H7 (cell line): ENCODE data around the gene OVOL2. TPM values are rescaled to one million over a fixed set of nuclear protein-coding genes. Genes with fewer than 3 reads are reported as not detected.
"Not testable (repeated sequence)": the region's sequence is repeated elsewhere in the genome, so short reads cannot be mapped to it uniquely, and the experiment has no call there.

ENCODE experiments used
- DNase-seq: peaks from one replicate; pipeline ENCODE4 v3.0.0; 2012
- H3K27me3 ChIP-seq: 2 replicates; pipeline ENCODE4 v1.6.0; 2011; ENCODE audit warnings: mild to moderate bottlenecking, low read length; ENCODE audit not compliant: control insufficient read depth, insufficient read depth
- H3K36me3 ChIP-seq: replicated peaks from 2 replicates; pipeline ENCODE4 v1.5.1; 2011; ENCODE audit warnings: low read length; ENCODE audit not compliant: control insufficient read depth, insufficient read depth
- H3K4me3 ChIP-seq: 2 replicates; pipeline ENCODE4 v1.5.1; 2011; ENCODE audit warnings: low read depth, mild to moderate bottlenecking, control low read depth, low read length, moderate library complexity; ENCODE audit not compliant: insufficient read depth
- total RNA-seq: library from RNA; depleted of rRNA; stranded (reverse); fragments of >200 nt; shearing (Covaris generic); gene quantifications from 2 replicates; pipeline ENCODE4 v1.2.3, GENCODE V29; 2014; rRNA removed

The OVOL2 gene
- total RNA-seq: 3.3 and 7.8 TPM in 2 replicates

DNA sequence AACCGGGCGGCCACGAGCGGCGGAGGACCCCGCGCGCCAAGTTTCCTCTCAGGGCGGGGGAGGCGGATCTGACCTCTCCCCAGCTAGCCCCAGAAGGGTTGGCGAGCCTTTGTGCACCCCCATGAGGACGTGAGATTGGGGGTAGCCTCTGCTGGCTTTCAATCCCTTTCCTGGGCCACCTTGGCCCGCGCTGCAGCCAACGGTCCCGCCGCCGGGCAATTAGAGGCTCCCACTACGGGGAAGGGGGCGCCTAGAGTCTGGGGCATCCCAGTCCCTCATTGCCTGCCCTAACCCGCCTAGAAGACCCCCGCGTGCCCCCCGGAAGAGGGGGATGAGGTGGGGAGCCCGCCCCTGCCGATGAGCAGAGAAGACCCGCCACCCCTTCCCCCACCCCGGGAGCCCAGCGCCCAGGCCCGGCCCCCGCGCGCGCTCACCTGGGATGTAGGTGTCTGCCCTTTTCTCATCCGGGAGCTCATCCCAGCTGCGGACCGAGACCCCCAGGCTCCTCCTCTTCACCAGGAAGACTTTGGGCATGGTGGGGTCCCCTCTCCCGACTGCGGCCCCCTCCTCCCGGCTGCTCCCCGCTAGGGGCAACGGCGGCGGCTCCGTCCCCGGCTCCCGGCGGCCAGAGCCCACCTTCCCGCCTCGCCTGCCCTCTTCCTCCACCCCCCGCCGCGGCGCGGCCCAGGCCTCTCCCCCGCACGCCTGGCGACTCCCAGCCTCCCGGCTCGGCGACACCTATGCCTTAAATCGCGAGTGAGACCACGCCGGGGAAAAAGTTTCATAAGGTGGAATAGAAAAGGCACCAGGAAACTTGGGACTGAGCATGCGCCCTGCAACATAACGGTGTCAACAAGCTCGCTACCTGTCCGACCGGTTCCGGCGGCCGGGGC is at the start of gene OVOL2:
OVOL2 (minus strand) TSS at position 816 of the 893 bp plus-strand sequence; CDS start at position 534, 282 bp downstream.
- Histone ChIP-seq H3K27me3 (peaks cover 52% of the 10 kb centered on the region), H3K36me3 (no peaks in the 10 kb centered on the region)

DNA sequence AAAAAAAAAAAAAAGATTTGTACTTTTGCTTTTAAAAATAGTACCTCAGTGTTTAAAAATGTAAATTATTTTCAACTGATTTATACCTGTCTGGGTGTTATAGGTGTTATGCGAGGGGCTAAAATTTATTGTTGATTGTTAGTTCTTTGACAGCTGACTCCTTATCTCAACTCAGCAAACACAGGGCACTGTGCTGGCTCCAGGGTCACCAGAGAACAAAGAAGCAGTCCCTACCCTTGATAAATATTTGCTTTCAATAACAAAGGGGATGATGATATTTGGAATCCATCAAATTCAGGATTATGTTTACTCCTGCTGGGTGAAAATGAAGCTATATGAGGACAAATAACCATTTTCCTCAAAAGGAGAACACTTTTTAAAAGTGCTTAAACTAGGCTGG is 45.8 kb upstream of the OVOL2 start:
- no peaks in the 10 kb centered on the region; the same call in 1 of the 2 replicates for H3K27me3 ChIP-seq
- DNase-seq: no peak
- H3K4me3 ChIP-seq: no peak overlapping the region
- H3K36me3 ChIP-seq: no peaks in the 10 kb centered on the region

More for the DNA sequence above, at the start of gene OVOL2:
- peak; percentile 88 for DNase-seq
- H3K4me3 ChIP-seq: peak within 1 kb of the TSS; percentile 67

DNA sequence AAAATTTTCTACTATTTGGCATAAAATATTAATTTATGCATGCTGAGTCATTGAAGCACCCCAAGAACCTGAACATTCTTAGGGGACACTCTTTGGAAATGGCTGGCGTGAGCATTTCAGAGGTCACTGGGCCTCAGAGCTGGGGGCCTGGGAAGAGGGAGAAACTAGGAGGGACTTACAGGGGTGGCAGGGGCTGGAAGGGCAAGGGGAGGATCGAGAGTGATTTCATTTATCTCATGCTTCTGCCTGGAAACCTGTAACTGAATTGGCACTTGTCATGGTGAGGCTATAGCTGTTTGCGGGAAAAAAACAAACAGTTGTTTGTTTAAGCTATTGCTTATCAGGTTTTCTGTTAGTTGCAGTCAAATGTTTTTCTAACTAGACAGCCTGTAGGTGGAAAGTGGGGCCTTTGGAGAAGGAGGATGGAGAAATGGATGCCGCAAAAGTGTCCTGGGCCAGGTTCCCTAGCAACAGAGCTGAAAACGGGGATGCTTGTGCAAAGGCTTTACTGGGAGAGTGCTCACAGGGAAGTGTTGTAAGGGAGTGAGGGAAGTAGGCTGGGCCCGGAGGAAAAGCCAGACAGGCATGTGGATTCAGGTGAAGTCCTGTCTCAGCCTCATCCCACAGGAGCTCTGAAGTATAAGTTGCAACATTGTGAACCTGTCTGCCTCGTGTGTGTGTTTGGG is 43.6 kb upstream of the OVOL2 start:
- DNase-seq: peak; percentile 36
- Histone ChIP-seq H3K4me3 (no peak overlapping the region), H3K27me3 (no peaks in the 10 kb centered on the region; the same call in 1 of the 2 replicates), H3K36me3 (no peaks in the 10 kb centered on the region)

DNA sequence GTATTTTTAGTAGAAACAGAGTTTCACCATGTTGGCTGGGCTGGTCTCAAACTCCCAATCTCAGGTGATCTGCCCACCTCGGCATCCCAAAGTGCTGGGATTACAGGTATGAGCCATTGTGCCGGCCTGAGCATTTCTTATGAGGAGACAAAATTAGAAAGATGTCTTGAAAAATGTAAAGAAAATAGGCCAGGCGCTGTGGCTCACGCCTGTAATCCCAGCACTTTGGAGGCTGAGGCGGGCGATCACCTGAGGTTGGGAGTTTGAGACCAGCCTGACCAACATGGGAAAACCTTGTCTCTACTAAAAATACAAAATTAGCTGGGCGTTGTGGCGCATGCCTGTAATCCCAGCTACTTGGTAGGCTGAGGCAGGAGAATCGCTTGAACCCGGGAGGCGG is 42.9 kb upstream of the OVOL2 start:
- not testable (repeated sequence) for H3K4me3 ChIP-seq, H3K27me3 ChIP-seq, H3K36me3 ChIP-seq, DNase-seq

DNA sequence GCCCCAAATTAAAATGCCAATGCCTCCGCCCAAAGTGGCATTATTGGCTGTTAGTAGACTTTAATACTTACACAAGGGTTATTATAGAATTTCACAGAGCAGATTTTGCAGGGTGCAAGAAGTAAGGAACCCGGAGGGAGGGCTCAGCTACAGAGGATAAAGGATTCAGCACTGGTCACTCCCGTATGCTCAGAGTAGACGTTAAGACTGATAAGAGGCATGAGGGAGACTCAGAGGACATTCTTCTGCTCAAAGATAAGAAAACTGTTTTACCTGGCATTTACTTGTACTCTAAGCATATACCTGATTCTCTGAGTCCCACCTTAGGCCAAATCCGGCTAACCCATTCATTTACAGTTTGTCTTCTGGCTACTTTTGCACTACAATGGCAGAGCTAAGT is 36.5 kb upstream of the OVOL2 start:
- no peaks in the 10 kb centered on the region for H3K27me3 ChIP-seq
- no peak for DNase-seq
- no peak overlapping the region for H3K4me3 ChIP-seq
- H3K36me3 ChIP-seq: no peaks in the 10 kb centered on the region

DNA sequence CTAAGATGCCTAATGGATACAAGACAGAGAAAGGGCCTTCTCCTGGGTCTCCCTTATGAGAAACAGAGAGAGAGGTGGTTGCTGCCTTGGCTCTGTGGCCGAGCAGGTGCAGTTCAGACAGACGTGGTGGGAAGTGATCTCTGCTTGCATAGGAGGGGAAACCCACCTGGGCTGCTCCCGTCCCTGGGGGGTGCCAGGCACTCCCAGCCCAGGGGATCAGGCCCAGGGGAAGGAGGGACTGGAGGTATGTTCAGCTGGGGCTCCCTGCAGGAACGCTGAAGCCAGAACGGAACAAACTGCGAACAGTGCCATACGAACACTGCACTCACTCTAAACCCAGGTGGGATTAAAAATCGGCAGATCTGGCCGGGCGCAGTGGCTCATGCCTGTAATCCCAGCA is 35.7 kb upstream of the OVOL2 start:
- no peaks in the 10 kb centered on the region for H3K36me3 ChIP-seq
- H3K27me3 ChIP-seq: no peaks in the 10 kb centered on the region
- H3K4me3 ChIP-seq: no peak overlapping the region
- DNase-seq: no peak

DNA sequence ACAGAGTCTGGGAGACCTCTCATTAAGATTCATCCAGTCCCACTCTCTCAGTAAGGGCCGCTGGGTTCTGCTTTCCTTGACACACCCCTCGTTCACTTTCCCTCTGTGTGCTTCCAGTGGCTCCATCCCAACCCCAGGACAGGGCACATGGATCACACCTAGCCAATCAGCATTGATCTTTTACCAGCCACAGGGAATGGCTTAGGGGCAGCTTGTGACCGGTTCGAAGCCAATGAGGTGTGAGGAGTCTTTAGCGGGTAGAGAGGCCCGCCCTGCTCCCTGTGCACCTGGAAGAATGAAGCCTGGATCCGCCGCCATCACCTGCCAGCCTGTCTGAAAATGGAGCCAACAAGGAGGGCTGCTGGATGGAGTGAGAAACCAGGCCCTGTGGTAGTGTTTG is 35.2 kb upstream of the OVOL2 start:
- H3K27me3 ChIP-seq: no peaks in the 10 kb centered on the region
- no peak overlapping the region for H3K4me3 ChIP-seq
- no peaks in the 10 kb centered on the region for H3K36me3 ChIP-seq
- DNase-seq: peak; percentile 47

DNA sequence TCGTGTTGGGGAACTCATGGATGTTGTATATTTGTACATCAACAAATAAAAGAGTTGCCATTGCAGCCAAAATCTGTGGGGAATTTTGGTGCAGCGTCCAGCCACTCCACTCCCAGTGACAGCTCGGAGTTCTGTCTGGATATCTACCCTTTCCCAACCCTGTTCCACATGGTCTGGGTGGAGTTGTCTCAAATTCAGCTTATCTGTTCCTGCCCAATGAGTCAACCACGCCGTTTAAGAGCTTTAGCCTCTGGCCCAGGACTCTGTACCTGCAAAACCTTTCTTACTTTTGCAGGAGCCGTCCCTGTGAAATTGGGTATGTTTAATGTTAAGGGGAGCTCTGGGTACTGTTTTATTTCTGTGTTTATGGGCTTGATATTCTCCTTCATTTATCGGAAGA is 33.9 kb upstream of the OVOL2 start:
- no peaks in the 10 kb centered on the region for H3K36me3 ChIP-seq

DNA sequence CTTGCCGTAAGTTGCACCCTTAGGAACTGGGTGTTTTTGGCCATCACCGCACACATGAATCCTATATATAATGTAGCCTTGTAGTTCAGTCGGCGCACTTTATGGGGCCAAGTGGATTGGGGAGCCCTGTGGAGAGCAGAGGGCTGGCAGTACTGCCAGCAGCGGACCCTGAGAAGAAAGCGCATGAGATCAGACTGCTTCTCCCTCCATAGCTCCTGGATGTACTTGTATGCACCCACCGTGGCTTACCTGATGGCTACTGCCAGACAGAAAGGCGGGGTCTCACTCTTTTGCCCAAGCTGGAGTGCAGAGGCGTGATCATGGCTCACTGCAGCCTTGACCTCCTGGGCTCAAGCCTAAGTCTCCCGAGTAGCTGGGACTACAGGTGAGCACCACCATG is 32.8 kb upstream of the OVOL2 start:
- no peak for DNase-seq
- Histone ChIP-seq H3K27me3 (no peaks in the 10 kb centered on the region), H3K36me3 (no peaks in the 10 kb centered on the region), H3K4me3 (no peak overlapping the region)

More for the DNA sequence above, 33.9 kb upstream of the OVOL2 start:
- DNase-seq: no peak
- H3K27me3 ChIP-seq: no peaks in the 10 kb centered on the region
- H3K4me3 ChIP-seq: no peak overlapping the region

DNA sequence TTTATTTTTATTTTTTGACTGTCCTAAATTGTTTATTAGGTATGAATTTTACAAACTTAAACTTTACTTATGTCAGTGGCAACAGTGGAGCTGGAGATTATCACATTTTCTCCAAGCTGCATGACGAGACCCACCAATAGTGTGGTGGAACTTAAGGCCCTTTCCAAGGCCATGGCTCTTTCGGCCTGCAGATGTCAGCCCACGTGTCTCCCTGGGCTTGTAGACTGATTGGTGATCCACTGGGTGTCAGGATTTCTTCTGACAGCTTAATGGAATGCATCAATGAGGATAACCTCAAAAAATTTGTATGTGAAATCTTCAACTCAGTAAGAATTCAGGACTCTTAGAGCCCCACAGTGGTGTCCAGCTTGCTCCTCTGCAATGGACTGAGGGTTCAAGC is 32.3 kb upstream of the OVOL2 start:
- DNase-seq: no peak
- H3K36me3 ChIP-seq: no peaks in the 10 kb centered on the region
- H3K27me3 ChIP-seq: no peaks in the 10 kb centered on the region
- H3K4me3 ChIP-seq: no peak overlapping the region

DNA sequence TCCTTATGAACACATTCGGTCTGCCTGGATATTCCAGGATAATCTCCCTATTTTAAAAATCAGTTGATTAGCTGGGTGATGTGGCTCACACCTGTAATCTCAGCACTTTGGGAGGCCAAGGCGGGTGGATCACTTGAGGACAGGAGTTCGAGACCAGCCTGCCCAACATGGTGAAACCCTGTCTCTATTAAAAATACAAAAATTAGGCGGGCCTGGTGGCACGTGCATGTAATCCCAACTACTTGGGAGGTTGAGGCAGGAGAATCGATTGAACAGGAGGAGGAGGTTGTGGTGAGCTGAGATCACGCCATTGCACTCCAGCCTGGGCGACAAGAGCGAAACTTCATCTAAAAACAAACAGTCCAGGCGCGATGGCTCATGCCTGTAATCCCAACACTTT is 31.1 kb upstream of the OVOL2 start:
- not testable (repeated sequence) for H3K27me3 ChIP-seq, H3K4me3 ChIP-seq, DNase-seq, H3K36me3 ChIP-seq

DNA sequence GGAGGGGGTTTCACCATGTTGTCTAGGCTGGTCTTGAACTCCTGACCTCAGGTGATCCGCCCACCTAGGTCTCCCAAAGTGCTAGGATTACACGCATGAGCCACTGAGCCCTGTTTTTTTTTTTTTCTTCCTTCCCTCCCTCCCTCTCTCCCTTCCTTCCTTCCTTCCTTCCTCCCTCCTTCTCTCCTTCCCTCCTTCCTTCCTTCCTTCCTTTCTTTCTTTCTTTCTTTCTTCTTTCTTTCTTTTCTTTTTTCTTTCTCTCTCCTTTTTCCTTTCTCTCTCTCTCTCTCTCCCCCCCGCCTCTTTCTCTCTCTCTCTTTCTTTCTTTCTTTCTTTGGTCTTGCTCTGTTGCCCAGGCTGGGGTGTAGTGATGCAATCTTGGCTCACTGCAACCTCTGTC is 30.6 kb upstream of the OVOL2 start:
- not testable (repeated sequence) for DNase-seq, H3K4me3 ChIP-seq, H3K36me3 ChIP-seq, H3K27me3 ChIP-seq

DNA sequence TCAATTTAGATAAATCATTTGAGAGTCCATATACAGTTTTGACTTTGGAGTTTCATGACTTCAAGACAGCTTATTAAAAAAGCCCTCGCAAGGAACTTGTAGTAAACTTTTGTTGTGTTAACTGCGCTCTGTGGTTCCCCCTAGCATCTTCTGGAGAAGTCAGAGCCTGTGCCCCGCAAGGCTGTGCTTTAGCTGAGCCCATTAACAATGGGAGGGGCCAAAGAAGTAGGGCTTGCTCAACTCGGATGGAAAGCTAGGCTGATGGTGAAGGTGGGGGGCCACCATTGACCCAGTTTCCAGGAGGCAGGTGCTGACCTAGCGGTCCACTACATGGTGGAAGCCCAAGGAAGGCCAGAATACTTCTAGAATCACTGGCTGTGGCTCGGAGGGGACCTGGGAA is 29.3 kb upstream of the OVOL2 start:
- H3K27me3 ChIP-seq: no peaks in the 10 kb centered on the region
- H3K36me3 ChIP-seq: no peaks in the 10 kb centered on the region
- H3K4me3 ChIP-seq: no peak overlapping the region
- DNase-seq: peak; percentile 66

DNA sequence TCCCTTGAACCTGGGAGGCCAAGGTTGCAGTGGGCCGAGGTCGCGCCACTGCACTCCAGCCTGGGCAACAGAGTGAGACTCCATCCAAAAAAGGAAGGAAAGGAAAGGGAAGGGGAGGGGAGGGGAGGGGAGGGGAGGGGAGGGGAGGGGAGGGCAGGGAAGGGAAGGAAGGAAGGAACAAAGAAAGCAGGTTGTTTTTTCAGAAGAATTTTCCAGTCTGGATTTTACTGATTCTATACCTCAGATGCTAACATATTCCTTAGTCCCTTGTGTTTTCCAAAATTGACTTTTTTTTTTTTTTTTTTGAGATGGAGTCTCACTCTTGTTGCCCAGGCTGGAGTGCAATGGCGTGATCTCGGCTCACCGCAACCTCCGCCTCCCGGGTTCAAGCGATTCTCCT is 23.1 kb upstream of the OVOL2 start:
- H3K4me3 ChIP-seq, H3K36me3 ChIP-seq, H3K27me3 ChIP-seq, DNase-seq: not testable (repeated sequence)

DNA sequence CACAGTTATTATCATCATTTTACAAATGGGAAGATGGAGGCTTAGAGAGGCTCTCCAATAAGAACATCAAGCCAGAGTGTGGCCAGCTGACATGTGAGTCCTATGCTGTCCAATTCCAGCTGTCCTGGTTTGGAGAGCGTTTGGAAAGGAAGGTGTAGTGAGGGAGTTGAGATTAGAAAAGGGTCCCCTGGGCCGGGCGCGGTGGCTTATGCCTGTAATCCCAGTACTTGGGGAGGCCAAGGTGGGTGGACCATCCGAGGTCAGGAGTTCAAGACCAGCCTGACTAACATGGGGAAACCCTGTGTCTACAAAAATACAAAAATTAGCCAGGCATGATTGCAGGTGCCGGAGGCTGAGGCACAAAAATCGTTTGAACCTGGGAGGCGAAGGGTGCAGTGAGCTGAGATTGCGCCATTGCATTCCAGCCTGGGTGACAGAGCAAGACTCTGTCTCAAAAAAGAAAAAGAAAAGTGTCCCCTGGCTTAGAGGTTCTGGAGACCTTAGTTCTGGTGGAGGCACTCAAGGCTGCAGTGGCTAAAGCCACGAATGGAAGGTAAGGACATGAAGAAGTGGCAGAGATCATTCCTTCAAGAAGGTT is 22.1 kb upstream of the OVOL2 start:
- no peaks in the 10 kb centered on the region for H3K27me3 ChIP-seq
- no peak overlapping the region for H3K4me3 ChIP-seq
- H3K36me3 ChIP-seq: no peaks in the 10 kb centered on the region
- no peak for DNase-seq
